Activated CD4-positive, alpha-beta memory T cell treated with anti-CD3 and anti-CD28 coated beads for 36 hours (primary cell): ENCODE results near the gene CASP7. TPM values are rescaled to one million over a fixed set of nuclear protein-coding genes. Genes with fewer than 3 reads are reported as not detected.

Experiments used
- CTCF ChIA-PET: fragments of 350-600 bp; sonication (Branson Sonifier 250); formaldehyde crosslinking; loops from one replicate; lab custom pipeline; 2021; ENCODE audit warnings: antibody characterized with exemption, inconsistent platforms; lab: Charles Lee
- POLR2A ChIA-PET: fragments of 350-600 bp; sonication (Branson Sonifier 250); formaldehyde crosslinking; loops from one replicate; lab custom pipeline; 2021; ENCODE audit warnings: antibody characterized with exemption; lab: Charles Lee
- DNase-seq: peaks from one replicate; pipeline ENCODE4 v3.0.0-alpha.2; 2020
- H3K27ac Mint-ChIP-seq: one replicate; pipeline ENCODE4 v1.8.0; 2021; ENCODE audit warnings: mixed read lengths
- H3K27me3 Mint-ChIP-seq: one replicate; pipeline ENCODE4 v1.8.0; 2021; ENCODE audit warnings: mixed read lengths
- H3K36me3 Mint-ChIP-seq: one replicate; pipeline ENCODE4 v1.8.0; 2021; ENCODE audit warnings: mixed read lengths
- H3K4me1 Mint-ChIP-seq: one replicate; pipeline ENCODE4 v1.8.0; 2021; ENCODE audit warnings: low read depth, mixed read lengths
- H3K4me3 Mint-ChIP-seq: one replicate; pipeline ENCODE4 v1.8.0; 2021; ENCODE audit warnings: mild to moderate bottlenecking, mixed read lengths
- H3K9me3 Mint-ChIP-seq: one replicate; pipeline ENCODE4 v1.8.0; 2021; ENCODE audit warnings: mixed read lengths
- intact Hi-C: fragments of 100-400 bp; cut with micrococcal nuclease; formaldehyde crosslinking; loops from one replicate; pipeline ENCODE4 v1.15.1; 2023
- total RNA-seq, 2 experiments: library from RNA; stranded (reverse); gene quantifications; one replicate each; pipeline ENCODE4 v1.2.3, GENCODE V29; 2021

Gene CASP7
- total RNA-seq, 2 experiments from 2014 or later = 12.2 to 13.3 TPM

GRCh38 chr10:113745374-113745773 lies 65.7 kb downstream of the CASP7 start:
- Mint-ChIP-seq H3K4me1 (no peaks in the 10 kb centered on the region), H3K27me3 (peaks cover 12% of the 10 kb centered on the region), H3K27ac (no peak overlapping the region), H3K36me3 (no peaks in the 10 kb centered on the region), H3K4me3 (no peak overlapping the region), H3K9me3 (no peaks in the 10 kb centered on the region)
- intact Hi-C loops = no loop called here
- ChIA-PET CTCF (no interaction called here), POLR2A (no interaction called here)
- DNase-seq = no peak

- no peaks in the 10 kb centered on the region for H3K4me1 Mint-ChIP-seq
- intact Hi-C loops = no loop called here
- ChIA-PET CTCF (no interaction called here), POLR2A (no interaction called here)
- DNase-seq = no peak
- no peaks in the 10 kb centered on the region for H3K9me3 Mint-ChIP-seq
- no peak overlapping the region for H3K4me3 Mint-ChIP-seq
- no peak overlapping the region for H3K27ac Mint-ChIP-seq
- H3K27me3 Mint-ChIP-seq = peaks cover 12% of the 10 kb centered on the region
- no peaks in the 10 kb centered on the region for H3K36me3 Mint-ChIP-seq
These were observed 66.7 kb downstream of the CASP7 start for GRCh38 chr10:113746217-113746957.

- Mint-ChIP-seq H3K36me3 (no peaks in the 10 kb centered on the region), H3K4me1 (no peaks in the 10 kb centered on the region), H3K27ac (no peak within 1 kb of the TSS), H3K9me3 (no peaks in the 10 kb centered on the region), H3K27me3 (peaks cover 15% of the 10 kb centered on the region), H3K4me3 (no peak within 1 kb of the TSS)
- POLR2A ChIA-PET = no interaction called here
- no peak for DNase-seq
- CTCF ChIA-PET = no interaction called here
- intact Hi-C loops = no loop called here
These were observed 71.5 kb downstream of the CASP7 start, which contains the start of gene PLEKHS1 for GRCh38 chr10:113751181-113751732. PLEKHS1 (plus strand) TSS chr10:113751682; CDS start chr10:113755278, 3,596 bp downstream.

GRCh38 chr10:113752553-113752952 lies 72.8 kb downstream of the CASP7 start:
- Mint-ChIP-seq H3K4me3 (no peak overlapping the region), H3K36me3 (no peaks in the 10 kb centered on the region), H3K27ac (no peak overlapping the region), H3K27me3 (peaks cover 15% of the 10 kb centered on the region), H3K9me3 (no peaks in the 10 kb centered on the region), H3K4me1 (no peaks in the 10 kb centered on the region)
- no peak for DNase-seq
- intact Hi-C loops = no loop called here
- ChIA-PET CTCF (no interaction called here), POLR2A (no interaction called here)

GRCh38 chr10:113753020-113753692 lies 73.4 kb downstream of the CASP7 start:
- H3K4me1 Mint-ChIP-seq = no peaks in the 10 kb centered on the region
- no peaks in the 10 kb centered on the region for H3K36me3 Mint-ChIP-seq
- intact Hi-C loops = no loop called here
- no peak overlapping the region for H3K27ac Mint-ChIP-seq
- no peak overlapping the region for H3K4me3 Mint-ChIP-seq
- ChIA-PET POLR2A (no interaction called here), CTCF (no interaction called here)
- no peaks in the 10 kb centered on the region for H3K9me3 Mint-ChIP-seq
- H3K27me3 Mint-ChIP-seq = peaks cover 15% of the 10 kb centered on the region
- no peak for DNase-seq

GRCh38 chr10:113754125-113754524 lies 74.4 kb downstream of the CASP7 start:
- no peaks in the 10 kb centered on the region for H3K4me1 Mint-ChIP-seq
- CTCF ChIA-PET = no interaction called here
- no peak for DNase-seq
- H3K36me3 Mint-ChIP-seq = no peaks in the 10 kb centered on the region
- peaks cover 15% of the 10 kb centered on the region for H3K27me3 Mint-ChIP-seq
- H3K27ac Mint-ChIP-seq = no peak overlapping the region
- POLR2A ChIA-PET = no interaction called here
- H3K9me3 Mint-ChIP-seq = no peaks in the 10 kb centered on the region
- no peak overlapping the region for H3K4me3 Mint-ChIP-seq
- intact Hi-C loops = no loop called here

- H3K27me3 Mint-ChIP-seq = peaks cover 13% of the 10 kb centered on the region
- H3K4me3 Mint-ChIP-seq = no peak overlapping the region
- H3K4me1 Mint-ChIP-seq = no peaks in the 10 kb centered on the region
- ChIA-PET POLR2A (no interaction called here), CTCF (no interaction called here)
- no peaks in the 10 kb centered on the region for H3K9me3 Mint-ChIP-seq
- H3K36me3 Mint-ChIP-seq = no peaks in the 10 kb centered on the region
- intact Hi-C loops = no loop called here
- no peak for DNase-seq
- H3K27ac Mint-ChIP-seq = no peak overlapping the region
These were observed 75.1 kb downstream of the CASP7 start for GRCh38 chr10:113754768-113755167.

- DNase-seq = no peak
- Mint-ChIP-seq H3K27ac (no peak overlapping the region), H3K27me3 (peaks cover 12% of the 10 kb centered on the region), H3K9me3 (no peaks in the 10 kb centered on the region), H3K4me3 (no peak overlapping the region), H3K36me3 (no peaks in the 10 kb centered on the region), H3K4me1 (no peaks in the 10 kb centered on the region)
- POLR2A ChIA-PET = no interaction called here
- intact Hi-C loops = no loop called here
- CTCF ChIA-PET = interaction anchor here (0.6 kb wide), 1 partner anchor 1493 kb away, joined by 3 read pairs; no protein-coding TSS in a partner anchor
These were observed 77.3 kb downstream of the CASP7 start for GRCh38 chr10:113756940-113757543.

- Mint-ChIP-seq H3K27ac (no peak overlapping the region), H3K9me3 (peaks cover 9% of the 10 kb centered on the region), H3K4me3 (no peak overlapping the region), H3K27me3 (peaks cover 5% of the 10 kb centered on the region), H3K36me3 (no peaks in the 10 kb centered on the region), H3K4me1 (no peaks in the 10 kb centered on the region)
- CTCF ChIA-PET = no interaction called here
- POLR2A ChIA-PET = no interaction called here
- intact Hi-C loops = no loop called here
- no peak for DNase-seq
These were observed 82.4 kb downstream of the CASP7 start for GRCh38 chr10:113762083-113762482.

- CTCF ChIA-PET = no interaction called here
- no peaks in the 10 kb centered on the region for H3K36me3 Mint-ChIP-seq
- intact Hi-C loops = no loop called here
- H3K4me3 Mint-ChIP-seq = no peak overlapping the region
- POLR2A ChIA-PET = no interaction called here
- H3K4me1 Mint-ChIP-seq = no peaks in the 10 kb centered on the region
- no peak for DNase-seq
- peaks cover 19% of the 10 kb centered on the region for H3K27me3 Mint-ChIP-seq
- peaks cover 9% of the 10 kb centered on the region for H3K9me3 Mint-ChIP-seq
- H3K27ac Mint-ChIP-seq = no peak overlapping the region
These were observed 84.9 kb downstream of the CASP7 start for GRCh38 chr10:113764582-113764981.

- intact Hi-C loops = no loop called here
- DNase-seq = no peak
- ChIA-PET POLR2A (no interaction called here), CTCF (interaction anchor here (1.9 kb wide), 1 partner anchor 33 kb away, joined by 6 read pairs; no protein-coding TSS in a partner anchor)
- Mint-ChIP-seq H3K27ac (no peak overlapping the region), H3K9me3 (peaks cover 9% of the 10 kb centered on the region), H3K4me3 (no peak overlapping the region), H3K4me1 (no peaks in the 10 kb centered on the region), H3K36me3 (no peaks in the 10 kb centered on the region), H3K27me3 (peaks cover 27% of the 10 kb centered on the region)
These were observed 86.2 kb downstream of the CASP7 start for GRCh38 chr10:113765910-113766309.

- no peak for DNase-seq
- ChIA-PET POLR2A (no interaction called here), CTCF (no interaction called here)
- H3K4me3 Mint-ChIP-seq = no peak overlapping the region
- H3K4me1 Mint-ChIP-seq = no peaks in the 10 kb centered on the region
- peaks cover 9% of the 10 kb centered on the region for H3K9me3 Mint-ChIP-seq
- no peak overlapping the region for H3K27ac Mint-ChIP-seq
- peaks cover 30% of the 10 kb centered on the region for H3K27me3 Mint-ChIP-seq
- no peaks in the 10 kb centered on the region for H3K36me3 Mint-ChIP-seq
- intact Hi-C loops = no loop called here
These were observed 87.5 kb downstream of the CASP7 start for GRCh38 chr10:113767222-113767621.
